Body of pancreas (tissue), 4 donors: ENCODE data around the gene LRRC53. TPM values are rescaled to one million over a fixed set of nuclear protein-coding genes. Genes with fewer than 3 reads are reported as not detected.

Experiments used
- ATAC-seq: fragments of 150-250 bp; one replicate; pipeline ENCODE4 v1.9.1; 2016
- DNase-seq, 4 donors: peaks; one replicate each; pipeline ENCODE4 v3.0.0-alpha.2; 2019
- H3K27ac ChIP-seq, 4 donors: fragments of 200-600 bp; sonication (generic); 1 replicate in 3 of 4; 2 replicates in 1 of 4; pipeline versions ENCODE4 v1.5.1 to v1.6.1; 2016 to 2019; ENCODE audit warnings: mild to moderate bottlenecking in 1 of 4, mixed read lengths in 1 of 4, moderate library complexity in 1 of 4
- H3K27me3 ChIP-seq, 2 donors: fragments of 200-600 bp; sonication (generic); one replicate each; pipeline ENCODE4 v1.6.0; 2016; ENCODE audit warnings: mild to moderate bottlenecking in 1 of 2
- H3K36me3 ChIP-seq, 2 donors: fragments of 200-600 bp; sonication (generic); replicated peaks in 1 of 2; 2 replicates each; pipeline ENCODE4 v1.5.1; 2016; ENCODE audit warnings: low read depth in 2 of 2; ENCODE audit not compliant: insufficient read depth in 1 of 2
- H3K4me1 ChIP-seq: fragments of 200-600 bp; sonication (generic); one replicate; pipeline ENCODE4 v1.6.0; 2016
- H3K4me3 ChIP-seq, 2 donors: fragments of 200-600 bp; sonication (generic); 1 replicate in 1 of 2; 2 replicates in 1 of 2; pipeline ENCODE4 v1.5.1; 2016 to 2019
- H3K9me3 ChIP-seq, 3 donors: fragments of 200-600 bp; sonication (generic); 1 replicate in 2 of 3; 2 replicates in 1 of 3; pipeline ENCODE4 v1.5.1; 2016
- CTCF ChIP-seq, 7 experiments: fragments of 450-650 bp in 4 of 7; fragments of 200-600 bp in 3 of 7; sonication (generic) in 3 of 7; IDR thresholded peaks; one replicate each; pipeline ENCODE4 v1.5.1; 2016 to 2019; ENCODE audit warnings: antibody characterized with exemption in 7 of 7
- POLR2A ChIP-seq, 3 donors: fragments of 450-650 bp; IDR thresholded peaks; one replicate each; pipeline ENCODE4 v1.6.1; 2016; ENCODE audit warnings: antibody characterized with exemption in 3 of 3, mild to moderate bottlenecking in 2 of 3
- WGBS, 2 donors: methylation state at CpG; one replicate each; pipeline ENCODE4 v1.1.5; 2017; 5-methylcytosine and 5-hydroxymethylcytosine counted together
- intact Hi-C: fragments of 100-400 bp; cut with DNase I; formaldehyde crosslinking; loops from one replicate; pipeline ENCODE4 v1.15.1; 2023
- total RNA-seq, 2 donors: library from RNA; depleted of rRNA; stranded (reverse); fragments of >200 nt; gene quantifications; one replicate each; pipeline ENCODE4 v1.1.0, GENCODE V29; 2016

The LRRC53 gene
- not detected for total RNA-seq

- H3K27me3 ChIP-seq, result no peaks in the 10 kb centered on the region
- TF ChIP-seq POLR2A (IDR thresholded peaks at IDR 0.05), result no peak
- no peak for TF ChIP-seq CTCF (IDR thresholded peaks at IDR 0.05)
- 24 to 33% methylated on average over 2 of the region's 2 CpGs for whole genome bisulfite sequencing, 2 donors
These were observed at the start of gene LRRC53 for GRCh38 chr1:74512170-74512915. Gene LRRC53, minus strand, starts transcription at chr1:74512611. Its CDS starts 29,262 bp downstream, at chr1:74483349.

GRCh38 chr1:74549932-74550331, 37.5 kb upstream of the LRRC53 start:
- 80 to 85% methylated on average over 2 of the region's 2 CpGs for WGBS, 2 donors
- Histone ChIP-seq H3K9me3 (no peaks in the 10 kb centered on the region), H3K36me3 (no peaks in the 10 kb centered on the region), H3K27ac (no peak overlapping the region), H3K4me1 (no peaks in the 10 kb centered on the region), H3K27me3 (no peaks in the 10 kb centered on the region), H3K4me3 (no peak overlapping the region)
- DNase-seq, result no peak
- intact Hi-C loops, result no loop called here
- no peak for TF ChIP-seq POLR2A (IDR thresholded peaks at IDR 0.05)
- no peak for TF ChIP-seq CTCF (IDR thresholded peaks at IDR 0.05)
- ATAC-seq, result no peak

More at GRCh38 chr1:74512170-74512915, at the start of gene LRRC53:
- no peak within 1 kb of the TSS for H3K4me3 ChIP-seq
- H3K27ac ChIP-seq, result no peak within 1 kb of the TSS
- no peak for DNase-seq
- no peak for ATAC-seq
- no peaks in the 10 kb centered on the region for H3K4me1 ChIP-seq
- H3K9me3 ChIP-seq, result no peaks in the 10 kb centered on the region
- intact Hi-C loops, result no loop called here
- no peaks in the 10 kb centered on the region for H3K36me3 ChIP-seq

GRCh38 chr1:74548961-74549750, 36.7 kb upstream of the LRRC53 start:
- no peak for TF ChIP-seq CTCF (IDR thresholded peaks at IDR 0.05)
- no peak for TF ChIP-seq POLR2A (IDR thresholded peaks at IDR 0.05)
- DNase-seq, result no peak
- Histone ChIP-seq H3K27ac (no peak overlapping the region), H3K4me3 (no peak overlapping the region), H3K4me1 (no peaks in the 10 kb centered on the region), H3K36me3 (no peaks in the 10 kb centered on the region), H3K9me3 (no peaks in the 10 kb centered on the region), H3K27me3 (no peaks in the 10 kb centered on the region)
- no peak for ATAC-seq
- intact Hi-C loops, result no loop called here
- WGBS, 2 donors, result 50 to 58% methylated on average over 4 of the region's 4 CpGs

GRCh38 chr1:74545821-74546220, 33.4 kb upstream of the LRRC53 start:
- WGBS, 2 donors, result 67 to 90% methylated on average over 2 of the region's 2 CpGs
- Histone ChIP-seq H3K36me3 (no peaks in the 10 kb centered on the region), H3K4me3 (no peak overlapping the region), H3K4me1 (no peaks in the 10 kb centered on the region), H3K27ac (no peak overlapping the region), H3K27me3 (no peaks in the 10 kb centered on the region), H3K9me3 (no peaks in the 10 kb centered on the region)
- TF ChIP-seq POLR2A (IDR thresholded peaks at IDR 0.05) (no peak), CTCF (IDR thresholded peaks at IDR 0.05) (no peak)
- DNase-seq (no peak), ATAC-seq (no peak)
- intact Hi-C loops, result no loop called here
